HG03439 (cell line): ENCODE results near the gene COQ8B.
"Not testable (repeated sequence)": the region's sequence is repeated elsewhere in the genome, so short reads cannot be mapped to it uniquely, and the experiment has no call there.

Experiments used
- ATAC-seq: cut with Tn5 transposase; IDR thresholded peaks from one replicate; pipeline ENCODE4 v1.9.1; 2021; ENCODE audit warnings: mild to moderate bottlenecking, moderate library complexity; ENCODE audit not compliant: unreplicated experiment

The COQ8B gene

DNA sequence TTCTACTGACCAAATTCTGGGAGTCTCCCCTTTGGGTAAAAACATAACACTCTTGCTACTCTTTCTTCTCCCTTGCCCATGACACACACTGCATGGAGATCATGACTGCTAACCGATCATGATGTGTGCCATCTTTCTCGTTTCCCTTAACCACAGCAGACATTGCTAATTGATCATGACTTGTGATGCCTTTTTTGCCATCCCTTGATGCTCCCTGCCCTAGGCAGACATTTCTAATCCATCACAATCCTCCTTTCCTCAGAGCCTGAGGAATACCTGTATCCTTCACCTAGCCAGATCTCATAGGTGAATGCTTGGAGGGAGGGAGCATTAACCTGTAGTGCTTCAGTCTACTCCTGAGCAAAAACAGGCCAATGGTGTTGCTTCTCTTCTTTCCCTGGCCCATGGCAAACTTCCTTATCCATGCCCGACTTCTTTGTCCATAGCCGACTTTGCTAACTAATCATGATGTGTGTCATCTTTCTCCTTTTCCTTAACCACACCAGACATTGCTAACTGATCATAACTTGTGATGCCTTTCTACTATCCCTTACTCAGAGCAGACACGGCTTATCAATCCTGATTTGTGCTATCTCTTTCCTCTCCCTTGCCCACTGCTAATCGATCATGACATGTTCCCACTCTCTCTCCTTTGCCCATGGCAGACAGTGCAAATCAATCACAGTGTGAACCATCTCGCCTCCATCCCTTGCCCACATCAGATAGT, 44.0 kb downstream of the COQ8B start:
- ATAC-seq = no peak

DNA sequence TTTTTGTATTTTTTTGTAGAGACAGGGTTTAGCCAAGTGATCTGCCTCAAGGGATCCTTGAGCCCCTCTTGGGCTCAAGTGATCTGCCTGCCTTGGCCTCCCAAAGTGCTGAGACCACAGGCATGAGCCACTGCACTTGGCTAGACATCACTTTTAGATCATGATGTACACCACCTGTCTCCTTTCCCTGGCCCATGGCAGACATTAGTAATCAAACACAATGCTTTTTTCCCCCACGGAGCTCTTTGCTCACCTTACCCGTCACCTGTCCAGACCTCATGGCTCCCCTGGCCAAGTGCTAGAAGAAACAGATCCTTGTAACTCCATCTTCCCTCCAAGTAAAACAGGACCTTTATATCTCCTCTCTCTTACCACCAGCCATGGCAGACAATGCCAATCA, 44.6 kb downstream of the COQ8B start:
- no peak for ATAC-seq

GRCh38 chr19:40671404-40671803, 45.3 kb downstream of the COQ8B start:
- no peak for ATAC-seq

DNA sequence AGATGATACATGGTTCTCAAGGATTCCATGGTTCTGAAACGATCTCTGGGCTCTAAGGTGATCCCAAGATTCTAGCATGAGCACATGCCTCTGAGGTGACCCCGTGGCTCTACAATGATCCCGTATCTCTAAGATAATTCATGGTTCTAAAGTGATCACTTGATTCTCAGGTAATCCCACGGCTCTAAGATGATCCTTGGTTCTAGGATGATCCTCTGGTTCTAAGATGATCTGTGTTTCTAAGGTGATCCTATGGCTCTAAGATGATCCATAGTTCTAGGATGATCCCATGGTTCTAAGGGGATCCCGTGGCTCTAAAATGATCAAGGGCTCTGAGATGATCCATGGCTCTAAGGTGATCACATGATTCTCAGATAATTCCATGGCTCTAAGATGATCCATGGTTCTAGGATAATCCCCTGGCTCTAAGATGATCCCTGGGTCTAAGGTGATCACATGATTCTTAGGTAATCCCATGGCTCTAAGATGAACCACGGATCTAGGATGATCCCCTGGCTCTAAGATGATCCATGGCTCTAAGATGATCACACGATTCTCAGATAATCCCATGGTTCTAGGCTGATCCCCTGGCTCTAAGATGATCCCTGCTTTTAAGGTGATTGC, 47.6 kb downstream of the COQ8B start:
- no peak for ATAC-seq

- no peak for ATAC-seq
These were observed 49.1 kb downstream of the COQ8B start for GRCh38 chr19:40667602-40668001.

DNA sequence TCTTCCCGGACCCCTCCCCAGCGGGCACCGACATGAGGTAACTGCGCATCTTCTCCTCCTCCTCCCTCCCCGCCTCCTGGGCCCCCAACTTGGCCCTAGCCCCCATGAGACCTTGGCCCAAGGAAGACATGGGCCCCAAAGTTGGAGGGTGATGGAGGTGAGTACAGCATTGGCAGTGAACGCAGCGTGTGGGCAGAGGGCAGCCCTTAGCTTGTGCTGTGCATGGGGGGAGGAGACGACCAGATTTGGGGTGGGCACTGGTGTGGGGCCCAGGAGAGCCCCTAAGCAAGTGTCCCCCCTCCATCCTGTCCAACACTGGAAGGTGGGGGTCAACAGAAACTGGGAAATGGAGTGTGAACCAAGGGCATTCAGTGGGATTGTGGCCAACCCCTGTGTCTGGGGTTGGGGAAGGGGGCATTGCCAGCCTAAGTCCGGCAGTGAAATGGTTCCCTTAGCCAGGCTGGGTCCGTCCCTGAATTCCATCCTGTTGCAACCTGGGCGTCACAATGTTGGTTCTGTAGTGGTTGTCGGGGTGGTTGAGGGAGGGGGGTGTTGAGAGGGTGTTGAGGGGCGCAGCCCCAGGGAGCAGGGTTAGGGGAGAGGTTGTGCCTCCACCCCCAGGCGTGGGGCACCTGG, 49.8 kb downstream of the COQ8B start:
- no peak for ATAC-seq

- no peak for ATAC-seq
These were observed 52.7 kb downstream of the COQ8B start for GRCh38 chr19:40663695-40664692.

DNA sequence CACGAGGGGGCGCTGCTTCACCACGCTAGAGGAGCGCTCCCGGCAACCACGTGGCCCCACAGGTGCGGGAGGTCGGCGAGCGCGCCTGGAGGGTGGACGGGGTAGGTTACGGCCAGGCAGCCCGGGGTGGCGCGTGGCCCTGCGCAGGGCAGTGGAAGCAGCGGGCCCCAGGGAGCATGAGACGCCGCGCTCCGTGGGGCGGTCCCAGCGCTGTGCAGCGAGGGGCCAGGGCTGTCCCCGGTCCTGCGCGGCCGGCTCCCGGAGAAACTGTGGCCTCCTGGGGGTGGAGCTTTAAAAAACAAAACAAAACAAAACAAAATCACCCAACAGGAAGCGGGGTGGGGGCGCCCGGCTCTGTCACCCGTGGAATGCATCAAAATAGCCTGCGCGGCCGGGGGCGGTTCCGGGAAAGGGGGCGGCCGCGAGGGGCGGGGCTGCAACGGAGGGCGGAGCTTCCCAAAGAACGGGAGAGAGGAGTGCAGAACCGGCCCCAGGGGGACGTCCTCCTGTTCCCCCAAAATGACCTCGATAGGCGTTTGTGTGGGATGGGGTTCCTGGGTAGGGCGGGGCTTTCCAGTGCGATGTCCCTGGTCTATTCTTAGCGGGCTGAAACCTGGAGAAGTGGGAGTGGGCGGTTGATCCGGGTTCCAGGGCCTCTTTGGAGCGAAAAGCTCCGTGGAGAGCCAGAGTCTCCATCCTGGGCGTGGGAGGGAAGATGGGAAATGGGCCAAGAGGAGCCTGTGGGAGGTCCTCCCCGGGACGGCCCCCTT, 53.6 kb downstream of the COQ8B start:
- ATAC-seq = peak; percentile 75

DNA sequence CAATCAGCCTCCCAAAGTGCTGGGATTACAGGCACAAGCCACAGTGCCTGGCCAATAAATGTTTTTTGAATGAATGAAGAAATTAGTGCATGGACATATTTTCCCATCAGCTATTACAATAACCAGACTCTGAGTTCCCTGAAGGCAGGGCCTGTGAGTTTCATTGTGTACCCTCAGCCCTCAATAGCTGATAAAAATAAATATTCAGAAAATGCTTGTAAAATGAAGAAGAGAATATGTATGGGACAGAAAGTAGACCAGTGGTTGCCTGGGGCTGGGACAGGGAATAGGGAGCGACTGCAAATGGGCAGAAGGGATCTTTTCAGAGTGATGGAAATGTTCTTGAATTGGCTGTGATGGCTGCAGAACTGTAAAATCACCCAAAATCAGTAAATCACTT, 55.1 kb downstream of the COQ8B start:
- ATAC-seq = no peak

DNA sequence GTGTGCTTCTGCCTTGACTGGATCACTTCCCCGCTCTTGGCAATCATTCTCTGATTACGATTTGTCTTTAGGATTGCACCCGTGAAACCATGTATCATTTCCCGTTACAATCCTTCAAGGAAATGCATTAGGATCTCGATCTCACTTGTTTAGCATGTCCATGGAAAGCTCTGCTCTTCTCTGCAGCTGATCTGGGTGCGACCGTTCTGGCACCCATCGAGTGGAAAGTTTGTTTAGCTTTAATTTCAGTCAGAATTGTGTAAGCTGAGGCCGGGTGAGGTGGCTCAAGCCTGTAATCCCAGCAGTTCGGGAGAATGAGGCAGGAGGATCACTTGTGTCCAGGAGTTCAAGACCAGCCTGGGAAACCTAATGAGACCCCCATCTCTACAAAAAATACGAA, 57.1 kb downstream of the COQ8B start:
- no peak for ATAC-seq

DNA sequence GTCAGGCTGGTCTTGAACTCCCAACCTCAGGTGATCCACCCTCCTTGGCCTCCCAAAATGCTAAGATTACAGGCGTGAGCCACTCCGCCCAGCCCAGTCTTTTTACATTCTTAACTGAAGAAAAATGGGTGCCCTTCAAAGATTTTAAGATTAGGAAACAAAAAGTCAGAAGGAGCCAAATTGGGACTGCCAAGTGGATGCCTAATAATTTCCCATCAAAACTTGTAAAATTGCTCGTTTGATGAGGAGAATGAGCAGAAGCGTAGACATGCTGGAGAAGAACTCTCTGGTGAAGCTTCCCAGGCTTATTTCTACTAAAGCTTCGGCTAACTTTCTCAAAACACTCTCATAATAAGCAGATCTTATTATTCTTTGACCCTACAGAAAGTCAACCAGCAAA, 57.6 kb downstream of the COQ8B start:
- no peak for ATAC-seq

GRCh38 chr19:40658031-40658430, 58.7 kb downstream of the COQ8B start:
- ATAC-seq = no peak

- not testable (repeated sequence) for ATAC-seq
These were observed 61.0 kb downstream of the COQ8B start for GRCh38 chr19:40655684-40656083.

DNA sequence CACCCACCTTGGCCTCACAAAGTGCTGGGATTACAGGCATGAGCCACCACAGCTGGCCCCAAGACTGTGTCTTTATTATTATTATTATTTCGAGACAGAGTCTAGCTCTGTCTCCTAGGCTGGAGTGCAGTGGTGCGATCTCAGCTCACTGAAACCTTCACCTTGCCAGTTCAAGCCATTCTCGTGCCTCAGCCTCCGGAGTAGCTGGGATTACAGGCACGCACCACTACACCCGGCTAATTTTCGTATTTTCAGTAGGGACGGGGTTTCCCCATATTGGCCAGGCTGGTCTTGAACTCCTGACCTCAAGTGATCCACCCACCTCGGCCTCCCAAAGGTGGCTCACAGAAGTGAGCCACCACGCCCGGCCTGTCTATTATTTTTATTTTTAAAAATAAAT, 64.4 kb downstream of the COQ8B start:
- ATAC-seq = not testable (repeated sequence)

GRCh38 chr19:40650749-40651305, 65.9 kb downstream of the COQ8B start:
- ATAC-seq = no peak

DNA sequence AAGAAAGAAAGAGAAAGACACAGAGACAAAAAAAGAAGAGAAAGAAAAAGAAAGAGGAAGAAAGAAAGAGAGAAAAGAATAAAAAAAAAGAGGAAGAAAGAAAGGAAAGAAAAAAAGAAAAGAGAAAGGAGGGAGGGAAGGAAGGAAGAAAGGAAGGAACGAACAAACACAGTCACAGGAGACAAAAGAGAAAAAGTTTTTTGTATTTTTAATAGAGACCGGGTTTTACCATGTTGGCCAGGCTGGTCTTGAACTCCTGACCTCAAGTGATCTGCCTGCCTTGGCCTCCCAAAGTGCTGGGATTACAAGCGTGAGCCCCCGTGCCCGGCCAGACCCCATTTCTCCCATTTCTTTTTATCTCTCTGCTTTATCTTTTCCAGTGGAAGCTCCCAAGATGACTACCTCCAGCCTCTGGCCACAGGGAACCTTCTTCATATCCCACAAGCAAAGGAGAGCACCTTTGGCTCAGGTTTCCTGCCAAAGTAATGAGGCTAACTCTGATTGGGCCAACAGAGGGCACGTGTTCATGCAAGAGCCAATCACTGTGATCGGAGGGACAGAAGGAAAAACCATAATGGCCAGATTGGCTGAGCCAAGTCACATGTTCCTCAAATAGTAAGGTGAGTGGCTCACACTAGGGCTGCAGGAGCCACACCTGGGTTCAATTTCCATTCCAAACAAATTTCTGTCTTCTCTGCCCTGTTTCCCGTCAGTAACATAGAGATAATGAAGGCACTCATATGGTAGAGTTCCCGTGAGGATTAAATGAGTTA, 66.6 kb downstream of the COQ8B start:
- not testable (repeated sequence) for ATAC-seq

DNA sequence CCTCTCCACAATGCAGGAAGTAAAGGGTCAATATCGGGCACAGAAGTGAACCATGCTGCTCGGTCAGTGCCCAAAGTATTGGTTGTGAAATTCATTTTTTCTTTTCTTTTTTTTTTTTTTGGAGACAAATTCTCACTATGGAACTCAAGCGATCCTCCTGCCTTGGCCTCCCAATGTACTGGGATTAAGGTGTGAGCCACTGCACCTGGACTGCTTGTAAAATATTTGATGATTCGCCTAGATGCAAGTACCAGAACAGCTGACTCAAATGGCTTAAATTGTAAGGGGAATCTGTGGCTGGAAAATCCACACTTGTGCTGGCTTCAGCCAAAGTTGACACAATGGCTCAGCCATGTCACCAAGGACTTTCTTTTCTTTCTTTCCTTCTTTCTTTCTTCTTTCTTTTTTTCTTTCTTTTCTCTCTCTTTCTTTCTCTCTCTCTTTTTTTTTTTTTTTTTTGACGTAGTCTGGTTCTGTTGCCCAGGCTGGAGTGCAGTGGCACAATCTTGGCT, 69.9 kb downstream of the COQ8B start:
- ATAC-seq = no peak

- ATAC-seq = no peak
These were observed 73.9 kb downstream of the COQ8B start for GRCh38 chr19:40642757-40643305.
